M059J (cell line): Measurements from ENCODE around the gene FCMR. TPM values are rescaled to one million over a fixed set of nuclear protein-coding genes. Genes with fewer than 3 reads are reported as not detected.
"Not testable (repeated sequence)": the region's sequence is repeated elsewhere in the genome, so short reads cannot be mapped to it uniquely, and the experiment has no call there.

Experiments used
- DNase-seq: peaks from one replicate; pipeline ENCODE4 v3.0.0-alpha.2; 2012; ENCODE audit warnings: low read depth
- total RNA-seq: library from RNA; depleted of rRNA; stranded (reverse); fragments of >200 nt; shearing (Covaris generic); gene quantifications from 2 replicates; pipeline ENCODE4 v1.2.3, GENCODE V29; 2014

The FCMR gene
- total RNA-seq, 1 experiment from 2014 or later, result 0.34 TPM

GRCh38 chr1:206923961-206924557 lies 2.3 kb upstream of the FCMR start:
- not testable (repeated sequence) for DNase-seq

GRCh38 chr1:206923009-206923960 lies 1.5 kb upstream of the FCMR start:
- DNase-seq, result no peak

GRCh38 chr1:206922524-206922923 lies 783 bp upstream of the FCMR start:
- DNase-seq, result no peak

GRCh38 chr1:206918076-206918475 lies 3.7 kb downstream of the FCMR start:
- no peak for DNase-seq

- no peak for DNase-seq
Observed at GRCh38 chr1:206916000-206916709, 5.6 kb downstream of the FCMR start.

- DNase-seq, result no peak
Observed at GRCh38 chr1:206915030-206915735, 6.6 kb downstream of the FCMR start.

- no peak for DNase-seq
Observed at GRCh38 chr1:206913766-206914537, 7.8 kb downstream of the FCMR start.

- peak; percentile 78 for DNase-seq
Observed at GRCh38 chr1:206912445-206913095, 9.2 kb downstream of the FCMR start.

GRCh38 chr1:206911064-206911663 lies 10.6 kb downstream of the FCMR start:
- peak; percentile 75 for DNase-seq

- no peak for DNase-seq
Observed at GRCh38 chr1:206909883-206910318, 11.8 kb downstream of the FCMR start.

- DNase-seq, result peak; percentile 67
Observed at GRCh38 chr1:206909161-206909882, 12.4 kb downstream of the FCMR start.

GRCh38 chr1:206908038-206908437 lies 13.7 kb downstream of the FCMR start:
- peak; percentile 46 for DNase-seq

GRCh38 chr1:206907304-206907991 lies 14.3 kb downstream of the FCMR start:
- DNase-seq, result no peak

- peak; percentile 99 for DNase-seq
Observed at GRCh38 chr1:206905295-206906164, 16.2 kb downstream of the FCMR start.

- no peak for DNase-seq
Observed at GRCh38 chr1:206904423-206905142, 17.2 kb downstream of the FCMR start.

GRCh38 chr1:206903687-206904086 lies 18.1 kb downstream of the FCMR start:
- peak; percentile 69 for DNase-seq

GRCh38 chr1:206902702-206903101 lies 19.0 kb downstream of the FCMR start:
- DNase-seq, result no peak
